Left lung (tissue), 10 donors: Measurements from ENCODE around the gene HEXD. TPM values are rescaled to one million over a fixed set of nuclear protein-coding genes. Genes with fewer than 3 reads are reported as not detected.
A peak's percentile ranks its signal among the peaks of the same experiment; 100 is the strongest.

Source experiments
- ATAC-seq: fragments of 200-7000 bp; cut with Tn5 transposase; one replicate; pipeline ENCODE4 v1.9.1; 2020; ENCODE audit warnings: moderate library complexity
- DNase-seq, 4 donors: peaks; one replicate each; pipeline ENCODE4 v3.0.0-alpha.2; 2013 to 2020
- H3K27ac ChIP-seq, 2 donors: fragments of 200-600 bp; sonication (generic) in 1 of 2; one replicate each; pipeline versions ENCODE4 v1.5.0 to v1.8.0; 2020 to 2021
- H3K27me3 ChIP-seq, 2 donors: fragments of 200-600 bp; sonication (generic) in 1 of 2; one replicate each; pipeline versions ENCODE4 v1.5.0 to v1.8.0; 2020 to 2021
- H3K36me3 ChIP-seq, 2 donors: fragments of 200-600 bp; sonication (generic) in 1 of 2; one replicate each; pipeline versions ENCODE4 v1.5.0 to v1.8.0; 2020 to 2021
- H3K4me1 ChIP-seq, 2 donors: fragments of 200-600 bp; one replicate each; pipeline ENCODE4 v1.8.0; 2021
- H3K4me3 ChIP-seq, 2 donors: fragments of 200-600 bp; sonication (generic) in 1 of 2; one replicate each; pipeline versions ENCODE4 v1.5.0 to v1.8.0; 2020 to 2021; ENCODE audit warnings: mild to moderate bottlenecking in 1 of 2
- H3K9me3 ChIP-seq, 2 donors: fragments of 200-600 bp; sonication (generic) in 1 of 2; one replicate each; pipeline versions ENCODE4 v1.5.0 to v1.8.0; 2020 to 2021
- intact Hi-C, 2 donors: fragments of 100-400 bp; cut with DNase I; formaldehyde crosslinking; loops; one replicate each; pipeline versions ENCODE4 v1.11.2 to v1.14.2; 2022
- polyA plus RNA-seq, 6 donors: library from polyadenylated mRNA; unstranded; fragments of 120-200 nt; gene quantifications; one replicate each; pipeline ENCODE4 v1.2.1, GENCODE V29; 2013; ENCODE audit not compliant: insufficient read length in 6 of 6
- total RNA-seq, 2 donors: library from RNA; stranded (reverse); fragmentation: NEBNext Ultra II Directional; extraction: Animal tissue kit (Norgen Biotek cat#: 25700); gene quantifications; one replicate each; pipeline ENCODE4 v1.2.1, GENCODE V29; 2021
- TF ChIP-seq, protein P1 (sequence below), 2 donors: fragments of 200-600 bp; sonication (generic) in 1 of 2; IDR thresholded peaks; one replicate each; pipeline versions ENCODE4 v1.5.0 to v1.8.0; 2021; ENCODE audit warnings: antibody characterized with exemption in 2 of 2
- donor health status: DM: no; HTN: yes; CAD: no.
- donor health status: DM: no; HTN: no; CAD: no.

HEXD gene
- total and polyA plus RNA-seq, 8 donors = 28.6 to 48.3 (median 38.4) TPM

DNA sequence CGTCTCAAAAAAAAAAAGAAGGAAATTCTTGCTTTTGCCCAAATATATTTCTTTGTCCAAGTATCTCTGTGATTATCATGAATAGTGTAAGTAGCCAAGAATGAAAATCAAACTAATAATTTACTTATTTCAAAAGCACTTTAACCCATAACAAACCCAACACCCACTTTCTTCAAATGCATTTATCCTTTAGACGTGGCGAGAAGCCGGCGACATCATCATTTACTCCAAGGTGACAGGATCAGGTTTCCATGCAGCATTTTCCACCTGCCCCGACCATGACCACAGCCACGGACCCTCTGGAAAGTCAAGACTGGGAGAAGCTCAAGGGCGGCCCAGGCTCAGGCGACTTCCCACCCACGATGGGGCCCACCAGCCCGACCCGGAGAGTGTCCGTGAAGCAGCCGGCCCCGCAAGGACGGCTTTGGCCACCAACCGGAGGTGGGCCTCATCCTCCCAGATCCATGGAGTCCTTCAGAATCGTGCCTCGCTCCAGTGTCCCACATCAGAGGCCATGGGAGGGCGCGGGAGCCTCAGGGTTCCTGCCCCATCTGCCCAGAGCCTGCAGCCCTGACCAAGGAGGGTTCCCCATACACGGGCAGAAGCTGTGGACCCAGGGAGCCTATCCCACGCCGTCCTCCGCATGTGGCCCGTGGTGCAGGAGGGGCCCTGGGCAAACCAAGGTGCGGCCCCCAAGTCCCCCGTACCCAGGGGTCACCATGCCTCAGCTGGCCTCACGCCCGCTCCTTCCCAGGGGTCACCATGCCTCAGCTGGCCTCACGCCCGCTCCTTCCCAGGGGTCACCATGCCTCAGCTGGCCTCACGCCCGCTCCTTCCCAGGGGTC, 27.9 kb upstream of the HEXD start:
- H3K27ac ChIP-seq = no peak overlapping the region
- ATAC-seq = no peak
- intact Hi-C loops = no loop called here

GRCh38 chr17:82390860-82391435, 27.2 kb upstream of the HEXD start:
- peaks cover 0 to 34% of the 10 kb centered on the region in 2 donors for H3K36me3 ChIP-seq
- ATAC-seq = no peak
- no peaks in the 10 kb centered on the region for H3K9me3 ChIP-seq
- TF ChIP-seq, protein P1, sequence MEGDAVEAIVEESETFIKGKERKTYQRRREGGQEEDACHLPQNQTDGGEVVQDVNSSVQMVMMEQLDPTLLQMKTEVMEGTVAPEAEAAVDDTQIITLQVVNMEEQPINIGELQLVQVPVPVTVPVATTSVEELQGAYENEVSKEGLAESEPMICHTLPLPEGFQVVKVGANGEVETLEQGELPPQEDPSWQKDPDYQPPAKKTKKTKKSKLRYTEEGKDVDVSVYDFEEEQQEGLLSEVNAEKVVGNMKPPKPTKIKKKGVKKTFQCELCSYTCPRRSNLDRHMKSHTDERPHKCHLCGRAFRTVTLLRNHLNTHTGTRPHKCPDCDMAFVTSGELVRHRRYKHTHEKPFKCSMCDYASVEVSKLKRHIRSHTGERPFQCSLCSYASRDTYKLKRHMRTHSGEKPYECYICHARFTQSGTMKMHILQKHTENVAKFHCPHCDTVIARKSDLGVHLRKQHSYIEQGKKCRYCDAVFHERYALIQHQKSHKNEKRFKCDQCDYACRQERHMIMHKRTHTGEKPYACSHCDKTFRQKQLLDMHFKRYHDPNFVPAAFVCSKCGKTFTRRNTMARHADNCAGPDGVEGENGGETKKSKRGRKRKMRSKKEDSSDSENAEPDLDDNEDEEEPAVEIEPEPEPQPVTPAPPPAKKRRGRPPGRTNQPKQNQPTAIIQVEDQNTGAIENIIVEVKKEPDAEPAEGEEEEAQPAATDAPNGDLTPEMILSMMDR (IDR thresholded peaks at IDR 0.05) = no peak
- peaks cover 0 to 10% of the 10 kb centered on the region in 2 donors for H3K4me1 ChIP-seq
- H3K27ac ChIP-seq = no peak overlapping the region
- intact Hi-C loops = no loop called here
- H3K27me3 ChIP-seq = peaks cover 7 to 23% of the 10 kb centered on the region in 2 donors
- no peak overlapping the region for H3K4me3 ChIP-seq
- DNase-seq = peak in 1 of 4 donors; percentile 43

More for the DNA sequence above, 27.9 kb upstream of the HEXD start:
- no peaks in the 10 kb centered on the region for H3K9me3 ChIP-seq
- peaks cover 7 to 30% of the 10 kb centered on the region in 2 donors for H3K27me3 ChIP-seq
- peaks cover 0 to 10% of the 10 kb centered on the region in 2 donors for H3K4me1 ChIP-seq
- peaks cover 0 to 34% of the 10 kb centered on the region in 2 donors for H3K36me3 ChIP-seq
- TF ChIP-seq, protein P1 (IDR thresholded peaks at IDR 0.05) = no peak
- peak in 1 of 4 donors; percentile 64 for DNase-seq
- no peak overlapping the region for H3K4me3 ChIP-seq

- no peak for ATAC-seq
- peaks cover 5 to 17% of the 10 kb centered on the region in 2 donors for H3K27me3 ChIP-seq
- TF ChIP-seq, protein P1 (IDR thresholded peaks at IDR 0.05) = no peak
- H3K9me3 ChIP-seq = no peaks in the 10 kb centered on the region
- H3K27ac ChIP-seq = no peak overlapping the region
- intact Hi-C loops = no loop called here
- H3K4me3 ChIP-seq = no peak overlapping the region
- H3K4me1 ChIP-seq = peaks cover 0 to 10% of the 10 kb centered on the region in 2 donors
- peaks cover 0 to 34% of the 10 kb centered on the region in 2 donors for H3K36me3 ChIP-seq
- peak in 1 of 4 donors; percentile 62 for DNase-seq
Measured at GRCh38 chr17:82391496-82392066, 26.6 kb upstream of the HEXD start.

- H3K4me3 ChIP-seq = no peak overlapping the region
- ATAC-seq (no peak), DNase-seq (no peak)
- TF ChIP-seq, protein P1 (IDR thresholded peaks at IDR 0.05) = no peak
- H3K9me3 ChIP-seq = no peaks in the 10 kb centered on the region
- intact Hi-C loops = no loop called here
- H3K27me3 ChIP-seq = peaks cover 0 to 10% of the 10 kb centered on the region in 2 donors
- H3K4me1 ChIP-seq = peaks cover 0 to 2% of the 10 kb centered on the region in 2 donors
- peaks cover 0 to 34% of the 10 kb centered on the region in 2 donors for H3K36me3 ChIP-seq
- no peak overlapping the region for H3K27ac ChIP-seq
Measured at GRCh38 chr17:82392209-82392920, 25.8 kb upstream of the HEXD start.
